K562 (cell line): ENCODE measurements around the gene FMNL2.

Experiments used
- CBX5 ChIP-seq: IDR thresholded peaks from 2 replicates; pipeline ENCODE4 v1.6.1; 2014; ENCODE audit warnings: low read depth, borderline replicate concordance
- EZH2 ChIP-seq: IDR thresholded peaks from 2 replicates; pipeline ENCODE4 v1.6.1; 2012; ENCODE audit warnings: low read depth, mild to moderate bottlenecking, inconsistent platforms, low read length, borderline replicate concordance
- GABPB1 ChIP-seq: sonication (generic); formaldehyde crosslinking; IDR thresholded peaks from 2 replicates; pipeline ENCODE4 v1.8.0; 2022; ENCODE audit warnings: mild to moderate bottlenecking, missing genetic modification reagents
- KHSRP ChIP-seq: fragments of 450-650 bp; IDR thresholded peaks from 2 replicates; pipeline ENCODE4 v1.6.1; 2017
- NBN ChIP-seq: fragments of 450-650 bp; IDR thresholded peaks from 2 replicates; pipeline ENCODE4 v1.6.1; 2016; ENCODE audit warnings: low read depth, mild to moderate bottlenecking
- NRF1 ChIP-seq, 2 experiments: fragments of 450-650 bp; IDR thresholded peaks in 1 of 2; conservative IDR thresholded peaks in 1 of 2; 2 replicates each; pipeline ENCODE4 v1.6.1; 2014; ENCODE audit warnings: mild to moderate bottlenecking in 2 of 2
- PCBP1 ChIP-seq: fragments of 200-400 bp; formaldehyde crosslinking; IDR thresholded peaks from 2 replicates; pipeline ENCODE4 v1.6.1; 2018; ENCODE audit warnings: mild to moderate bottlenecking, low read depth, low read length; ENCODE audit not compliant: poor library complexity, severe bottlenecking
- ZNF23 ChIP-seq: fragments of 250-450 bp; sonication (Bioruptor Pico); IDR thresholded peaks from 2 replicates; pipeline ENCODE4 v1.4.0; 2020; ENCODE audit warnings: mild to moderate bottlenecking
- ZNF274 ChIP-seq: IDR thresholded peaks from 2 replicates; pipeline ENCODE4 v1.6.1; 2011; ENCODE audit warnings: low read depth, mild to moderate bottlenecking, low read length, moderate library complexity, borderline replicate concordance
- TF ChIP-seq, protein P1 (sequence below): sonication (generic); formaldehyde crosslinking; IDR thresholded peaks from 2 replicates; pipeline ENCODE4 v1.8.1; 2022; ENCODE audit warnings: missing genetic modification reagents
- TF ChIP-seq, protein P2 (sequence below), 2 experiments: fragments of 200-800 bp in 1 of 2; sonication (Bioruptor generic) in 1 of 2; sonication (generic) in 1 of 2; formaldehyde crosslinking in 1 of 2; IDR thresholded peaks in 1 of 2; conservative IDR thresholded peaks in 1 of 2; 2 replicates each; pipeline versions ENCODE4 v1.5.0 to v1.6.1; 2016 to 2020; ENCODE audit warnings: missing compliant biosample characterization in 1 of 2, missing genetic modification characterization in 1 of 2, missing genetic modification reagents in 1 of 2
- TF ChIP-seq, protein P3 (sequence below), 3 experiments: IDR thresholded peaks in 2 of 3; conservative IDR thresholded peaks in 1 of 3; 2 replicates each; pipeline ENCODE4 v1.5.1; 2011 to 2012; ENCODE audit warnings: low read length in 3 of 3, mild to moderate bottlenecking in 3 of 3, control low read depth in 2 of 3, improper control_type of control experiment in 1 of 3, inconsistent platforms in 1 of 3, low read depth in 1 of 3, mixed read lengths in 1 of 3, moderate library complexity in 1 of 3; ENCODE audit not compliant: insufficient read depth in 2 of 3
- TF ChIP-seq, protein P4 (sequence below): sonication (generic); formaldehyde crosslinking; IDR thresholded peaks from 2 replicates; pipeline ENCODE4 v1.8.1; 2023; ENCODE audit warnings: mild to moderate bottlenecking, missing genetic modification reagents
- TF ChIP-seq, protein P5 (sequence below): IDR thresholded peaks from 3 replicates; pipeline ENCODE4 v1.6.1; 2011; ENCODE audit warnings: borderline replicate concordance, mild to moderate bottlenecking; ENCODE audit not compliant: insufficient read length, insufficient read depth

DNA sequence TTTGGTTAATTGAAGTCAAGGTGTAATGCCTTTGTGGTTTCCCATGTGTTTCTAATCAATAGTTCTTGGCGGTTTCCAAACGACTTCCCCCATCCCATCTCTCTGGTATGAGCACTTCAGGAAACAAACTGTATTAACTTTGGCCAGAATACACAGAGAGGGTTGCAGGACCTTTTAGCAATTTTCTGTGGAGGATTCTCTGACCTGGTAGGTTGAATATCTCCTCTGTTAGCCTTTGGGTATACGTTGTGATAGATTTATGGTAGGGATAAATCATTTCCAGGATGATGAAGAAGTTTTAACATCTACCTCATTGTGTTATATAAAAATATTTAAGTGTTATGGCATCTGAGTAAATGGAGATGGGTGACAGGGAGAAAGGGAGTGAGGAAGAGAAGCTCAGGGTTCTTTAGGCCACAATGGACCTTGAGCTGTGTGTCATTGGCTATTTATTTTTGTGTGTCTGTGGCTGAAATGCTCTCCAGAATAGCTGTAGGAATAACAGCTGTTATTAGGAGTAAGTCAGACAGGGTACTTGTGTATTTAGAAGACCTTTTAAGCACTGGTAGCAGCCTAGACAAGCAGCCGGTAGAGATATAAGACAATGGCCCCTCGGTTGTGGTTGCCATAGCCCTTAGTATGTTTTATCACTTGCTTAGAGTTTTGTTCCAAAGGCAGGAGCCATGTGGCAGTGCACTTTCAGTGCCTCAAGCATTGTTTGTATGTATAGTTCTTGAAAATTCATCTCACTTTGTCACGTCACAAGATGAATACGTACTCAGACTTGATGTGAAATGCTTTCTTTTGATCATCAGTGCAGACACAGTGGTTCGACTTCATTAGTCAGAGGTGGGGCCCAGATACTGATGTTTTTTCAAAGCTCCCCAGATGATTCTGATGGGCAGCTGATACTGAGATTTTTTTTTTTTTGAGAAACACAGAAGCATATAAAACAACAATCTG lies 91.1 kb downstream of the FMNL2 start:
- TF ChIP-seq, protein P1, sequence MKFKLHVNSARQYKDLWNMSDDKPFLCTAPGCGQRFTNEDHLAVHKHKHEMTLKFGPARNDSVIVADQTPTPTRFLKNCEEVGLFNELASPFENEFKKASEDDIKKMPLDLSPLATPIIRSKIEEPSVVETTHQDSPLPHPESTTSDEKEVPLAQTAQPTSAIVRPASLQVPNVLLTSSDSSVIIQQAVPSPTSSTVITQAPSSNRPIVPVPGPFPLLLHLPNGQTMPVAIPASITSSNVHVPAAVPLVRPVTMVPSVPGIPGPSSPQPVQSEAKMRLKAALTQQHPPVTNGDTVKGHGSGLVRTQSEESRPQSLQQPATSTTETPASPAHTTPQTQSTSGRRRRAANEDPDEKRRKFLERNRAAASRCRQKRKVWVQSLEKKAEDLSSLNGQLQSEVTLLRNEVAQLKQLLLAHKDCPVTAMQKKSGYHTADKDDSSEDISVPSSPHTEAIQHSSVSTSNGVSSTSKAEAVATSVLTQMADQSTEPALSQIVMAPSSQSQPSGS (CRISPR knock-in tag): no peak
- no peak for TF ChIP-seq GABPB1
- TF ChIP-seq ZNF274: no peak
- TF ChIP-seq KHSRP: no peak
- TF ChIP-seq, protein P2, sequence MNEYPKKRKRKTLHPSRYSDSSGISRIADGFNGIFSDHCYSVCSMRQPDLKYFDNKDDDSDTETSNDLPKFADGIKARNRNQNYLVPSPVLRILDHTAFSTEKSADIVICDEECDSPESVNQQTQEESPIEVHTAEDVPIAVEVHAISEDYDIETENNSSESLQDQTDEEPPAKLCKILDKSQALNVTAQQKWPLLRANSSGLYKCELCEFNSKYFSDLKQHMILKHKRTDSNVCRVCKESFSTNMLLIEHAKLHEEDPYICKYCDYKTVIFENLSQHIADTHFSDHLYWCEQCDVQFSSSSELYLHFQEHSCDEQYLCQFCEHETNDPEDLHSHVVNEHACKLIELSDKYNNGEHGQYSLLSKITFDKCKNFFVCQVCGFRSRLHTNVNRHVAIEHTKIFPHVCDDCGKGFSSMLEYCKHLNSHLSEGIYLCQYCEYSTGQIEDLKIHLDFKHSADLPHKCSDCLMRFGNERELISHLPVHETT (CRISPR knock-in tag; conservative IDR thresholded peaks at IDR 0.05 in 1 of 2, IDR thresholded peaks at IDR 0.05 in 1 of 2): no peak
- TF ChIP-seq, protein P3, sequence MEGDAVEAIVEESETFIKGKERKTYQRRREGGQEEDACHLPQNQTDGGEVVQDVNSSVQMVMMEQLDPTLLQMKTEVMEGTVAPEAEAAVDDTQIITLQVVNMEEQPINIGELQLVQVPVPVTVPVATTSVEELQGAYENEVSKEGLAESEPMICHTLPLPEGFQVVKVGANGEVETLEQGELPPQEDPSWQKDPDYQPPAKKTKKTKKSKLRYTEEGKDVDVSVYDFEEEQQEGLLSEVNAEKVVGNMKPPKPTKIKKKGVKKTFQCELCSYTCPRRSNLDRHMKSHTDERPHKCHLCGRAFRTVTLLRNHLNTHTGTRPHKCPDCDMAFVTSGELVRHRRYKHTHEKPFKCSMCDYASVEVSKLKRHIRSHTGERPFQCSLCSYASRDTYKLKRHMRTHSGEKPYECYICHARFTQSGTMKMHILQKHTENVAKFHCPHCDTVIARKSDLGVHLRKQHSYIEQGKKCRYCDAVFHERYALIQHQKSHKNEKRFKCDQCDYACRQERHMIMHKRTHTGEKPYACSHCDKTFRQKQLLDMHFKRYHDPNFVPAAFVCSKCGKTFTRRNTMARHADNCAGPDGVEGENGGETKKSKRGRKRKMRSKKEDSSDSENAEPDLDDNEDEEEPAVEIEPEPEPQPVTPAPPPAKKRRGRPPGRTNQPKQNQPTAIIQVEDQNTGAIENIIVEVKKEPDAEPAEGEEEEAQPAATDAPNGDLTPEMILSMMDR (IDR thresholded peaks at IDR 0.05 in 2 of 3, conservative IDR thresholded peaks at IDR 0.05 in 1 of 3; ENCODE audit: insufficient read depth in 2 of 3, low read depth in 1 of 3, low read length in 3 of 3): no peak
- TF ChIP-seq PCBP1: no peak
- no peak for TF ChIP-seq EZH2
- TF ChIP-seq, protein P4, sequence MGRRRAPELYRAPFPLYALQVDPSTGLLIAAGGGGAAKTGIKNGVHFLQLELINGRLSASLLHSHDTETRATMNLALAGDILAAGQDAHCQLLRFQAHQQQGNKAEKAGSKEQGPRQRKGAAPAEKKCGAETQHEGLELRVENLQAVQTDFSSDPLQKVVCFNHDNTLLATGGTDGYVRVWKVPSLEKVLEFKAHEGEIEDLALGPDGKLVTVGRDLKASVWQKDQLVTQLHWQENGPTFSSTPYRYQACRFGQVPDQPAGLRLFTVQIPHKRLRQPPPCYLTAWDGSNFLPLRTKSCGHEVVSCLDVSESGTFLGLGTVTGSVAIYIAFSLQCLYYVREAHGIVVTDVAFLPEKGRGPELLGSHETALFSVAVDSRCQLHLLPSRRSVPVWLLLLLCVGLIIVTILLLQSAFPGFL: no peak
- no peak for TF ChIP-seq ZNF23 (CRISPR knock-in tag)
- TF ChIP-seq, protein P5, sequence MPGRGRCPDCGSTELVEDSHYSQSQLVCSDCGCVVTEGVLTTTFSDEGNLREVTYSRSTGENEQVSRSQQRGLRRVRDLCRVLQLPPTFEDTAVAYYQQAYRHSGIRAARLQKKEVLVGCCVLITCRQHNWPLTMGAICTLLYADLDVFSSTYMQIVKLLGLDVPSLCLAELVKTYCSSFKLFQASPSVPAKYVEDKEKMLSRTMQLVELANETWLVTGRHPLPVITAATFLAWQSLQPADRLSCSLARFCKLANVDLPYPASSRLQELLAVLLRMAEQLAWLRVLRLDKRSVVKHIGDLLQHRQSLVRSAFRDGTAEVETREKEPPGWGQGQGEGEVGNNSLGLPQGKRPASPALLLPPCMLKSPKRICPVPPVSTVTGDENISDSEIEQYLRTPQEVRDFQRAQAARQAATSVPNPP: no peak
- TF ChIP-seq NRF1 (conservative IDR thresholded peaks at IDR 0.05 in 1 of 2, IDR thresholded peaks at IDR 0.05 in 1 of 2): no peak
- no peak for TF ChIP-seq NBN
- TF ChIP-seq CBX5: no peak
